PC-9 (cell line): Measurements from ENCODE around the gene ZFR2. TPM values are rescaled to one million over a fixed set of nuclear protein-coding genes. Genes with fewer than 3 reads are reported as not detected.

Experiments used
- BruUV-seq: library from RNA; stranded (reverse); fragments of 400-500 nt; replicated peaks from 2 replicates; lab custom pipeline; 2021; lab: Mats Ljungman, UMichigan
- CTCF ChIA-PET: fragments of 300-600 bp; sonication (Branson Sonifier 250); formaldehyde crosslinking; loops from one replicate; lab custom pipeline; 2022; ENCODE audit warnings: antibody characterized with exemption; lab: Charles Lee
- POLR2A ChIA-PET: fragments of 300-600 bp; sonication (Branson Sonifier 250); formaldehyde crosslinking; loops from one replicate; lab custom pipeline; 2022; ENCODE audit warnings: antibody characterized with exemption; ENCODE audit not compliant: unreplicated experiment; lab: Charles Lee
- DNase-seq, 2 experiments: peaks; one replicate each; pipeline versions ENCODE4 v3.0.0 to v3.0.0-alpha.2; 2015 to 2022; ENCODE audit warnings: mixed read lengths in 1 of 2
- H2AFZ ChIP-seq: fragments of 200-600 bp; sonication (generic); 2 replicates; pipeline ENCODE4 v1.8.1; 2017; ENCODE audit warnings: antibody characterized with exemption
- H3F3A ChIP-seq: fragments of 200-600 bp; sonication (generic); 2 replicates; pipeline ENCODE4 v1.8.1; 2017; ENCODE audit warnings: antibody characterized with exemption, mild to moderate bottlenecking, low read depth; ENCODE audit not compliant: insufficient read depth
- H3K27ac ChIP-seq: fragments of 200-600 bp; sonication (generic); 2 replicates; pipeline ENCODE4 v1.6.1; 2016; ENCODE audit warnings: mixed run types
- H3K27me3 ChIP-seq: fragments of 200-600 bp; sonication (generic); 2 replicates; pipeline ENCODE4 v1.6.1; 2016; ENCODE audit warnings: low read depth, mixed run types; ENCODE audit not compliant: insufficient read depth
- H3K36me3 ChIP-seq: fragments of 200-600 bp; sonication (generic); 2 replicates; pipeline ENCODE4 v1.6.1; 2016; ENCODE audit warnings: low read depth, mixed run types
- H3K4me1 ChIP-seq: fragments of 200-600 bp; sonication (generic); replicated peaks from 2 replicates; pipeline ENCODE4 v1.6.1; 2016; ENCODE audit warnings: mixed run types; ENCODE audit not compliant: insufficient read depth
- H3K4me2 ChIP-seq: fragments of 200-600 bp; sonication (generic); 2 replicates; pipeline ENCODE4 v1.6.1; 2017; ENCODE audit warnings: mixed run types
- H3K4me3 ChIP-seq: fragments of 200-600 bp; sonication (generic); 2 replicates; pipeline ENCODE4 v1.6.1; 2016; ENCODE audit warnings: mixed run types
- H3K79me2 ChIP-seq: fragments of 200-600 bp; sonication (generic); 2 replicates; pipeline ENCODE4 v1.6.1; 2017; ENCODE audit warnings: low read depth, mixed run types
- H3K9me2 ChIP-seq: fragments of 200-600 bp; sonication (generic); 2 replicates; pipeline ENCODE4 v1.8.1; 2017; ENCODE audit warnings: mild to moderate bottlenecking; ENCODE audit not compliant: insufficient read depth
- H3K9me3 ChIP-seq: fragments of 200-600 bp; sonication (generic); 2 replicates; pipeline ENCODE4 v1.8.1; 2016; ENCODE audit warnings: low read depth; ENCODE audit not compliant: insufficient read depth
- H4K20me1 ChIP-seq: fragments of 200-600 bp; sonication (generic); 2 replicates; pipeline ENCODE4 v1.8.1; 2017; ENCODE audit not compliant: insufficient read depth
- EZH2 ChIP-seq: fragments of 200-600 bp; sonication (generic); IDR thresholded peaks from 2 replicates; pipeline ENCODE4 v1.8.0; 2017; ENCODE audit warnings: antibody characterized with exemption, low read depth
- intact Hi-C: fragments of 100-400 bp; cut with micrococcal nuclease; formaldehyde crosslinking; loops from one replicate; pipeline ENCODE4 v1.10.0; 2022; ENCODE audit not compliant: unreplicated experiment
- total RNA-seq: library from RNA; stranded (reverse); gene quantifications from 2 replicates; pipeline ENCODE4 v1.2.3, GENCODE V29; 2021
- TF ChIP-seq, protein P1 (sequence below): fragments of 200-600 bp; sonication (generic); conservative IDR thresholded peaks from 2 replicates; pipeline ENCODE4 v1.6.1; 2017; ENCODE audit warnings: mixed run types, antibody characterized with exemption, mild to moderate bottlenecking, moderate library complexity

The ZFR2 gene
- total RNA-seq, 1 experiment from 2014 or later: not detected

DNA sequence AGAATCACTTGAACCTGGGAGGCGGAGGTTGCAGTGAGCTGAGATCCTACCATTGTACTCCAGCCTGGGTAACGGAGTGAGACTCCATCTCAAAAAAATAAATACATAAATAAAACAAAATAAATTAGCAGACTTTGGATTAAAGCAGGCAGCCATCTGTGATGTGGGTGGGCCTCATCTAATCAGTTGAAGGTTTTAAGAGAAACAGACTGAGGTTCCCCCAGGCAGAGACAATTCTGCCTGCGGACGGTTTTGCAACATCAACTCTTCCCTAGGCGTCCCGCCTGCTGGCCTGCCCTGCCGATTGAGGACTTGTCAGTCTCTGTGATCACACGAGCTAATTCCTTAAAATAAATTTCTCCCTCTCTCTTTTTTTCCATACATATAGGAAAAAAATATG lies 35.4 kb upstream of the ZFR2 start:
- ChIA-PET CTCF (no interaction called here), POLR2A (no interaction called here)
- TF ChIP-seq, protein P1, sequence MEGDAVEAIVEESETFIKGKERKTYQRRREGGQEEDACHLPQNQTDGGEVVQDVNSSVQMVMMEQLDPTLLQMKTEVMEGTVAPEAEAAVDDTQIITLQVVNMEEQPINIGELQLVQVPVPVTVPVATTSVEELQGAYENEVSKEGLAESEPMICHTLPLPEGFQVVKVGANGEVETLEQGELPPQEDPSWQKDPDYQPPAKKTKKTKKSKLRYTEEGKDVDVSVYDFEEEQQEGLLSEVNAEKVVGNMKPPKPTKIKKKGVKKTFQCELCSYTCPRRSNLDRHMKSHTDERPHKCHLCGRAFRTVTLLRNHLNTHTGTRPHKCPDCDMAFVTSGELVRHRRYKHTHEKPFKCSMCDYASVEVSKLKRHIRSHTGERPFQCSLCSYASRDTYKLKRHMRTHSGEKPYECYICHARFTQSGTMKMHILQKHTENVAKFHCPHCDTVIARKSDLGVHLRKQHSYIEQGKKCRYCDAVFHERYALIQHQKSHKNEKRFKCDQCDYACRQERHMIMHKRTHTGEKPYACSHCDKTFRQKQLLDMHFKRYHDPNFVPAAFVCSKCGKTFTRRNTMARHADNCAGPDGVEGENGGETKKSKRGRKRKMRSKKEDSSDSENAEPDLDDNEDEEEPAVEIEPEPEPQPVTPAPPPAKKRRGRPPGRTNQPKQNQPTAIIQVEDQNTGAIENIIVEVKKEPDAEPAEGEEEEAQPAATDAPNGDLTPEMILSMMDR: no peak
- TF ChIP-seq EZH2: no peak
- Histone ChIP-seq H3K4me2 (no peak overlapping the region), H3K27ac (no peak overlapping the region), H3K27me3 (peaks cover 42% of the 10 kb centered on the region), H4K20me1 (no peaks in the 10 kb centered on the region), H2AFZ (no peak overlapping the region), H3K9me3 (no peaks in the 10 kb centered on the region), H3K79me2 (no peaks in the 10 kb centered on the region), H3K4me3 (no peak overlapping the region), H3K36me3 (no peaks in the 10 kb centered on the region), H3K9me2 (no peaks in the 10 kb centered on the region), H3K4me1 (no peaks in the 10 kb centered on the region), H3F3A (no peaks in the 10 kb centered on the region)
- intact Hi-C loops: no loop called here
- DNase-seq: no peak
- no TSS peak for BruUV-seq

DNA sequence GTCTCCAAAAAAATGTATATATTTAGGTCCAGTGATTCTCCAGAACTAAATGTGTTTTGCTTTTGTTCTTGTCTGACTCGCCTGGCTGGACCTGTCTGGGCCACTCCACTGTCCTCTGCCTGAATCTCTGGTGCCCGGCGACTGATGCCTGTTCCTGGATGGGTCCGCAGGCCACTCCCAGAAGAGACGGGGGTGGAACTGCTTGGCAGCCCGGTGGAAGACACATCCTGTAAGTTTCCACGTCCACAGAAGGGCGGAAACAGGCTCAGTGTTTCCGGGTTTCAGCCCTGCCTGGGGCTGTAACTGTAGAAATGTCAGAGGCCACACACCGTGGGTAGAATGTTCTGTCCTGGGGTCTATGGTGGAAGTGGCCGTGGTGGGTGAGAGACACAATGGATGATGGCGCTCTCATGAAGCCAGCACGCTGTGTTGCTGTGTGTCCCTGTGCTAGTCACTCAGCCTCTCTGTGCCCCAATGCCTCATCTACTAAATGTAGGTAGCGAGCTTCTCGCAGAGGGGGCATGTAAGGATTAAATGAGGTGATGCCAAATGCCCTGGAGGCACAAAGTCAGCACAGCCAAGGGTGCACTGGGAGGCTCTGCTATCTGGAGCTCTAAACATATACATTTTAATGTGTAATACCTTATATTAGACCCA lies 33.6 kb upstream of the ZFR2 start:
- H3K4me3 ChIP-seq: no peak overlapping the region
- no peaks in the 10 kb centered on the region for H3K36me3 ChIP-seq
- ChIA-PET CTCF (no interaction called here), POLR2A (no interaction called here)
- no peaks in the 10 kb centered on the region for H3K79me2 ChIP-seq
- no peak overlapping the region for H3K27ac ChIP-seq
- no peak for DNase-seq
- TF ChIP-seq, protein P1: no peak
- TF ChIP-seq EZH2: no peak
- H3K9me3 ChIP-seq: no peaks in the 10 kb centered on the region
- intact Hi-C loops: no loop called here
- no peaks in the 10 kb centered on the region for H3K4me1 ChIP-seq
- no peak overlapping the region for H3K4me2 ChIP-seq
- no peak overlapping the region for H2AFZ ChIP-seq
- no peaks in the 10 kb centered on the region for H3K9me2 ChIP-seq
- BruUV-seq: no TSS peak
- peaks cover 46% of the 10 kb centered on the region for H3K27me3 ChIP-seq
- H4K20me1 ChIP-seq: no peaks in the 10 kb centered on the region
- H3F3A ChIP-seq: no peaks in the 10 kb centered on the region

DNA sequence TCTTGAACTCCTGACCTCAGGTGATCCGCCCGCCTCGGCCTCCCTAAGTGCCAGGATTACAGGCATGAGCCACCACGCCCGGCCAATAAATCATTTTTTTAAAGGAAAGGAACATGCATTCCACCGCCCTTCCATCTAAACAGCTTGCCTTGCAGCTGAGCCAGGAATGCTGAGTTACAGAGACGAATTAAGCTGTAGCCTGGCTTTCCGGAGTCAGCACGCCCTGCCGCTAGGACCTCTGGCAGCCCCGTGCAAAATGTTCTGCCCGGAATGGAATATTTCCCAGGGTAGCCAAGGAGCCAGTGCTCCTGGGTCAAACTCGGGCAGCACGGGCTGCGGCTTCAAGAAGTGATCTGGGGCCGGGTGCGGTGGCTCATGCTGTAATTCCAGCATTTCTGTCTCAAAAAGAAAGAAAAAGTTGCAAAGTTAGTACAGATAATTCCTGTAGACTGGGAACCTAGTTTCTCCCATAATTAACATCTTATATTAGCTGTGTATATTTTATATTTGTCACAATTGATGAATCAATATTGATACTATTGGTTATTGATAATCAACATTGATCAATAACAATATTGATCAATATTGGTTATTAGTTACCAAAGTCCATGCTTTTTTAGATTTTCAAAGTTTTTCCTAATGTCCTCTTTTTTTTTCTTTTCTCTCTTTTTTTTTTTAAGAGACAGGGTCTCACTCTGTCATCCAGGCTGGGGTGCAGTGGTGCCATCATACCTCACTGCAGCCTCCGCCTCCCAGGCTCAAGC lies 30.9 kb upstream of the ZFR2 start:
- intact Hi-C loops: no loop called here
- BruUV-seq: no TSS peak

More for the DNA sequence above, 30.9 kb upstream of the ZFR2 start:
- Histone ChIP-seq H3K4me2 (no peak overlapping the region), H3K79me2 (no peaks in the 10 kb centered on the region), H3K4me1 (no peaks in the 10 kb centered on the region), H3K27me3 (peaks cover 30% of the 10 kb centered on the region), H3K36me3 (no peaks in the 10 kb centered on the region), H2AFZ (no peak overlapping the region), H3K9me2 (no peaks in the 10 kb centered on the region), H3K27ac (no peak overlapping the region), H3K9me3 (no peaks in the 10 kb centered on the region), H4K20me1 (no peaks in the 10 kb centered on the region), H3F3A (no peaks in the 10 kb centered on the region), H3K4me3 (no peak overlapping the region)
- no peak for TF ChIP-seq EZH2
- TF ChIP-seq, protein P1: no peak
- ChIA-PET POLR2A (no interaction called here), CTCF (no interaction called here)
- no peak for DNase-seq
